Lower lobe of right lung (tissue), 2 donors: Measurements from ENCODE around the gene ASB10. TPM values are rescaled to one million over a fixed set of nuclear protein-coding genes. Genes with fewer than 3 reads are reported as not detected.

Experiments
- ATAC-seq, 2 donors: fragments of 200-7000 bp; cut with Tn5 transposase; one replicate each; pipeline ENCODE4 v1.9.1; 2020 to 2022; ENCODE audit warnings: mild to moderate bottlenecking in 2 of 2, moderate library complexity in 2 of 2
- DNase-seq: peaks from one replicate; pipeline ENCODE4 v3.0.0-alpha.2; 2020
- H3K27ac ChIP-seq: fragments of 200-600 bp; one replicate; pipeline ENCODE4 v1.8.0; 2022
- H3K27me3 ChIP-seq: fragments of 200-600 bp; one replicate; pipeline ENCODE4 v1.8.0; 2022; ENCODE audit warnings: low read depth
- H3K36me3 ChIP-seq: fragments of 200-600 bp; one replicate; pipeline ENCODE4 v1.8.0; 2022; ENCODE audit warnings: mild to moderate bottlenecking
- H3K4me1 ChIP-seq: fragments of 200-600 bp; one replicate; pipeline ENCODE4 v1.8.0; 2022
- H3K4me3 ChIP-seq: fragments of 200-600 bp; one replicate; pipeline ENCODE4 v1.8.0; 2022; ENCODE audit warnings: mild to moderate bottlenecking
- H3K9me3 ChIP-seq: fragments of 200-600 bp; one replicate; pipeline ENCODE4 v1.8.0; 2022
- intact Hi-C: fragments of 100-400 bp; cut with DNase I; formaldehyde crosslinking; loops from one replicate; pipeline ENCODE4 v1.11.0; 2022
- total RNA-seq: library from RNA; stranded (reverse); fragmentation: NEBNext Ultra II Directional; extraction: Animal tissue kit (Norgen Biotek cat#: 25700); gene quantifications from one replicate; pipeline ENCODE4 v1.2.1, GENCODE V29; 2021
- TF ChIP-seq, protein P1 (sequence below): fragments of 200-600 bp; IDR thresholded peaks from one replicate; pipeline ENCODE4 v1.8.0; 2022; ENCODE audit warnings: antibody characterized with exemption, mild to moderate bottlenecking
- donor health status: DM: no; HTN: yes; CAD: no; lungs with severe emphysema.

The ASB10 gene
- total RNA-seq, 1 donor from 2014 or later = not detected

DNA sequence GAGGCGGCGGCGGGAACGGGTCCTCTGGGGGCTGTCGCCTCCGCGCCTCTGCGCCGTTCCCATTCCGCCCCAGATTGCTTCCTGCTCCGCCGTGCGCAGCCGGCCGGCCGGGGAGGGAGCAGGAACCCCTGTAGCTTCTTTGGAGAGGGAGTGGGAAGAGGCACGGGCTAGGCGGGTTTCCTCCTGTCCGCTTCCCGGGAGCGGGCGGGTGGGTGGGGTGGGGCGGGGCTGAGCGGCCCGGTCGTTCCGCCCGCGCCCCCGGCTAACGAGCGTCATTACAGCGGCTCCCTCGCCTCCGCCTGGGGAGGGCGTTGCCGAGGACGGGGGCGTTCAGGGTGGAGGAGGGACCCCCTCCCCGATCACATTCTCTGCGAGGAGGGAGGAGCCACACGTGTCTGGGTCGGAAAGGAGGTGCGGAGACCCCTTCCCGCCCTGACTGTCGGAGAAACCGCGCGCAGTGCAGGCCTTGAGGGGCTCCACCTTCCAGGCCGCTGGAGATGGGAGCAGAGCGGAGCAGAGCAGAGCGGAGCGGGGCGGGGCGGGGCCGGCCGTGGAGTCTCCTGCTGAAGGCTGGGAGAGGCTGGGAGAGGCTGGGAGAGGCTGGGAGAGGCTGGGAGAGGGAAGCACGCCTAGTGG, 61.1 kb downstream of the ASB10 start:
- H3K4me3 ChIP-seq = peak overlapping the region; percentile 37
- no peak for ATAC-seq
- H3K4me1 ChIP-seq = peaks cover 16% of the 10 kb centered on the region
- TF ChIP-seq, protein P1, sequence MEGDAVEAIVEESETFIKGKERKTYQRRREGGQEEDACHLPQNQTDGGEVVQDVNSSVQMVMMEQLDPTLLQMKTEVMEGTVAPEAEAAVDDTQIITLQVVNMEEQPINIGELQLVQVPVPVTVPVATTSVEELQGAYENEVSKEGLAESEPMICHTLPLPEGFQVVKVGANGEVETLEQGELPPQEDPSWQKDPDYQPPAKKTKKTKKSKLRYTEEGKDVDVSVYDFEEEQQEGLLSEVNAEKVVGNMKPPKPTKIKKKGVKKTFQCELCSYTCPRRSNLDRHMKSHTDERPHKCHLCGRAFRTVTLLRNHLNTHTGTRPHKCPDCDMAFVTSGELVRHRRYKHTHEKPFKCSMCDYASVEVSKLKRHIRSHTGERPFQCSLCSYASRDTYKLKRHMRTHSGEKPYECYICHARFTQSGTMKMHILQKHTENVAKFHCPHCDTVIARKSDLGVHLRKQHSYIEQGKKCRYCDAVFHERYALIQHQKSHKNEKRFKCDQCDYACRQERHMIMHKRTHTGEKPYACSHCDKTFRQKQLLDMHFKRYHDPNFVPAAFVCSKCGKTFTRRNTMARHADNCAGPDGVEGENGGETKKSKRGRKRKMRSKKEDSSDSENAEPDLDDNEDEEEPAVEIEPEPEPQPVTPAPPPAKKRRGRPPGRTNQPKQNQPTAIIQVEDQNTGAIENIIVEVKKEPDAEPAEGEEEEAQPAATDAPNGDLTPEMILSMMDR = no peak
- intact Hi-C loops = no loop called here
- no peak overlapping the region for H3K27ac ChIP-seq
- no peaks in the 10 kb centered on the region for H3K9me3 ChIP-seq
- no peaks in the 10 kb centered on the region for H3K27me3 ChIP-seq
- H3K36me3 ChIP-seq = peaks cover 88% of the 10 kb centered on the region
- peak; percentile 39 for DNase-seq

Other genes with a start within 250 kb of the ASB10 start
- 2.4 TPM for gene KCNH2, start 208.9 kb downstream of the ASB10 start, total RNA-seq
- 15.1 TPM for gene NOS3, start 196.2 kb downstream of the ASB10 start, total RNA-seq
- gene ATG9B, start 162.8 kb downstream of the ASB10 start, total RNA-seq = 0.38 TPM
- 42.4 TPM for gene ABCB8, start 158.8 kb downstream of the ASB10 start, total RNA-seq
- gene ASIC3, start 138.7 kb downstream of the ASB10 start, total RNA-seq = 3.7 TPM
- gene CDK5, start 129.4 kb downstream of the ASB10 start, total RNA-seq = 13.7 TPM
- gene SLC4A2, start 127.7 kb downstream of the ASB10 start, total RNA-seq = 182 TPM
- gene FASTK, start 106.4 kb downstream of the ASB10 start, total RNA-seq = 54.4 TPM
- gene TMUB1, start 103.8 kb downstream of the ASB10 start, total RNA-seq = 37.4 TPM
- gene AGAP3, start 100.8 kb downstream of the ASB10 start, total RNA-seq = 157 TPM
- not detected for gene GBX1, start 19.6 kb downstream of the ASB10 start, total RNA-seq
- not detected for gene H2BK1, start 23.2 kb upstream of the ASB10 start, total RNA-seq
- gene ABCF2, start 40.0 kb upstream of the ASB10 start, total RNA-seq = 23.3 TPM
- 34.7 TPM for gene CHPF2, start 45.2 kb upstream of the ASB10 start, total RNA-seq
- gene SMARCD3, start 61.4 kb upstream of the ASB10 start, total RNA-seq = 53.1 TPM
- gene NUB1, start 154.6 kb upstream of the ASB10 start, total RNA-seq = 53.7 TPM
- gene WDR86, start 222.8 kb upstream of the ASB10 start, total RNA-seq = 4.4 TPM